Spleen (tissue), 7 donors: ENCODE measurements around the gene SPATS2L.

ENCODE experiments used
- POLR2A ChIP-seq, 3 donors: fragments of 450-650 bp; IDR thresholded peaks; one replicate each; pipeline ENCODE4 v1.5.1; 2017; ENCODE audit warnings: antibody characterized with exemption in 3 of 3, mild to moderate bottlenecking in 1 of 3
- TF ChIP-seq, protein P1 (sequence below), 11 experiments: fragments of 200-600 bp in 7 of 11; fragments of 450-650 bp in 4 of 11; sonication (generic) in 4 of 11; IDR thresholded peaks in 8 of 11; conservative IDR thresholded peaks in 3 of 11; 1 replicate in 7 of 11; 2 replicates in 4 of 11; pipeline versions ENCODE4 v1.4.0 to v1.8.0; 2016 to 2021; ENCODE audit warnings: antibody characterized with exemption in 11 of 11, inconsistent platforms in 4 of 11, mild to moderate bottlenecking in 1 of 11
- donor health status: DM: no; HTN: no; CAD: no; lungs with moderate emphysema.
- donor health status: DM: no; HTN: no; CAD: no.
- donor health status: DM: no; HTN: no; CAD: no.

DNA sequence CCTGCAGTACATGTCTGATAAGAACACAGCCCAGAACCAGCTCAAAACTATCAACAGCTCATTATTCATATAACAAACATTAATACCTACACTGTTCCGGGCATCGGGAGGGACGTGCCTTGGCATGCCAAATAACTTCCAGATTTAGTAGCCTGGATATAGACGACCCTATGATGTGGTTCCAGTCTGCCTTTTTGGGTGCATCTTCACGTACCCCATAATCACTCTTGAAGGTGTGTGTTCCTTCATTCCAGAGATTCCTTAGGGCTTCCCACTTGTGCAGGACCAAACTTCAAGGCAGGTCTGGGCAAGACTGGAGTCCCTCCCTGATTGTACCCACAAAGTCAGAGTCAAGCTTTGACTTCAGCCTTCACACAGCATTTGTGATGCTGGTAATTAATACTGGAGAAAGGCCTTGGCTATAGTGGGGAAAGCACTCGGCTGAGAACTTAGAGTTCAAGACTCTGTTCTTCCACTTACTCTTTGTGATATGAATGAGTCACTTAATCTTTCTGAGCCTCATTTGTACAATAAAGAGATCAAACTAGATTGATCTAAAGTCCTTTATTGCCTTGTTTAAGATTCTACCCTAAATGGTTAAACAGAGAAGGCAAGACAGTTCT lies 27.7 kb upstream of the SPATS2L start:
- TF ChIP-seq, protein P1, sequence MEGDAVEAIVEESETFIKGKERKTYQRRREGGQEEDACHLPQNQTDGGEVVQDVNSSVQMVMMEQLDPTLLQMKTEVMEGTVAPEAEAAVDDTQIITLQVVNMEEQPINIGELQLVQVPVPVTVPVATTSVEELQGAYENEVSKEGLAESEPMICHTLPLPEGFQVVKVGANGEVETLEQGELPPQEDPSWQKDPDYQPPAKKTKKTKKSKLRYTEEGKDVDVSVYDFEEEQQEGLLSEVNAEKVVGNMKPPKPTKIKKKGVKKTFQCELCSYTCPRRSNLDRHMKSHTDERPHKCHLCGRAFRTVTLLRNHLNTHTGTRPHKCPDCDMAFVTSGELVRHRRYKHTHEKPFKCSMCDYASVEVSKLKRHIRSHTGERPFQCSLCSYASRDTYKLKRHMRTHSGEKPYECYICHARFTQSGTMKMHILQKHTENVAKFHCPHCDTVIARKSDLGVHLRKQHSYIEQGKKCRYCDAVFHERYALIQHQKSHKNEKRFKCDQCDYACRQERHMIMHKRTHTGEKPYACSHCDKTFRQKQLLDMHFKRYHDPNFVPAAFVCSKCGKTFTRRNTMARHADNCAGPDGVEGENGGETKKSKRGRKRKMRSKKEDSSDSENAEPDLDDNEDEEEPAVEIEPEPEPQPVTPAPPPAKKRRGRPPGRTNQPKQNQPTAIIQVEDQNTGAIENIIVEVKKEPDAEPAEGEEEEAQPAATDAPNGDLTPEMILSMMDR (IDR thresholded peaks at IDR 0.05 in 8 of 11, conservative IDR thresholded peaks at IDR 0.05 in 3 of 11), result no peak
- no peak for TF ChIP-seq POLR2A (IDR thresholded peaks at IDR 0.05)
